CD1c-positive myeloid dendritic cell (primary cell): Measurements from ENCODE around the gene CERK.

Experiments
- DNase-seq: peaks from one replicate; pipeline ENCODE4 v3.0.0-alpha.2; 2016; ENCODE audit errors: extremely low spot score

The CERK gene

GRCh38 chr22:46703171-46703995, 34.7 kb downstream of the CERK start:
- DNase-seq = no peak

- DNase-seq = no peak
Observed at GRCh38 chr22:46701262-46701661, 36.8 kb downstream of the CERK start.

GRCh38 chr22:46699091-46699490, 39.0 kb downstream of the CERK start:
- no peak for DNase-seq

GRCh38 chr22:46697811-46698515, 40.1 kb downstream of the CERK start:
- DNase-seq = no peak

- DNase-seq = no peak
Observed at GRCh38 chr22:46696614-46697013, 41.4 kb downstream of the CERK start.

GRCh38 chr22:46696229-46696518, 41.9 kb downstream of the CERK start:
- no peak for DNase-seq

GRCh38 chr22:46695346-46696228, 42.5 kb downstream of the CERK start:
- no peak for DNase-seq

- no peak for DNase-seq
Observed at GRCh38 chr22:46694416-46695170, 43.5 kb downstream of the CERK start.

GRCh38 chr22:46693634-46694415, 44.2 kb downstream of the CERK start:
- no peak for DNase-seq

- DNase-seq = no peak
Observed at GRCh38 chr22:46691571-46691970, 46.5 kb downstream of the CERK start.

GRCh38 chr22:46690146-46690545, 47.9 kb downstream of the CERK start:
- no peak for DNase-seq

- DNase-seq = no peak
Observed at GRCh38 chr22:46688949-46689348, 49.1 kb downstream of the CERK start.

- DNase-seq = no peak
Observed at GRCh38 chr22:46687460-46687859, 50.6 kb downstream of the CERK start.

- no peak for DNase-seq
Observed at GRCh38 chr22:46687048-46687444, 51.0 kb downstream of the CERK start.

GRCh38 chr22:46686221-46687047, 51.6 kb downstream of the CERK start:
- DNase-seq = peak; percentile 38

GRCh38 chr22:46684706-46685105, 53.3 kb downstream of the CERK start:
- no peak for DNase-seq

- DNase-seq = no peak
Observed at GRCh38 chr22:46682011-46682731, 55.9 kb downstream of the CERK start.

GRCh38 chr22:46681010-46681409, 57.0 kb downstream of the CERK start:
- peak; percentile 15 for DNase-seq

GRCh38 chr22:46679706-46680269, 58.3 kb downstream of the CERK start:
- no peak for DNase-seq
